ENCODE results near the gene EVL.

DNA sequence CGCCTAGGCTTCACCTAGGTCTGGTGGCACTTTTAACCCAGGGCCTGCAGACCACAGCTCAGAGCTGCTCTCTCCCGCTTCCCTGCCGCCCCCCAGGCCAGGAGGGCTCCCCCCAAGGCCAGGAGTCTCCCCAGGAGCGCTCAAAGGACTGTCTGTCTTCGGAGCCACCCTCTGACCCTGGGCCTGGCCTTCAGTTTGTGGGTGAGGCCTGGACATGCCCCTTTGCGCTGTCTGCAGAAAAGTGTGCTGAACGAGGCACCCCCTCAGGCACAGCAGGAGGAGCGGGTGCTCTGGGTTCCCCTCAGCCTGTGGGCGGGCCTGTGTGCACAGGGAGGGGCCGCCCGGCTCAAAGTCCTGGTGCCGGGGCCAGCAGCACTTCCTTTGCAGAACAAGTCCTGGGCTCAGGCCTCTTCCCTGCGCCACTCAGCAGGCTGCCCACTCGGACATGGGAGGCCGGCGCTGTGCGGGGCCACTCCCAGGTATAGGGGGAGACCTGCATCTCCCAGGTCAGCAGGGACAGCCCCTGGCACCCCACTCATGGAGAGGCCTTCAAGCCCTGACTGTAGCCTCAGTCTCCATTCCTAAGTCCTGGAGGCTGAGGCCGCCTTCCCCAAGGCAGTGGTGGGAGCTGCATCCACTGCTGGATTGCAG, 79.9 kb downstream of the EVL start:
- TF ChIP-seq BRCA1 (IDR thresholded peaks at IDR 0.05; ENCODE audit: low read depth, low read length), result no peak
- no peak for TF ChIP-seq E2F4 (IDR thresholded peaks at IDR 0.05; ENCODE audit: low read depth, low read length)
- TF ChIP-seq EP300 (IDR thresholded peaks at IDR 0.05; ENCODE audit: borderline replicate concordance in 1 of 2, control insufficient read depth in 1 of 2, low read depth in 2 of 2, low read length in 2 of 2), result no peak
- TF ChIP-seq POLR2AphosphoS5 (IDR thresholded peaks at IDR 0.05; ENCODE audit: low read length), result no peak
- TF ChIP-seq, protein P1, sequence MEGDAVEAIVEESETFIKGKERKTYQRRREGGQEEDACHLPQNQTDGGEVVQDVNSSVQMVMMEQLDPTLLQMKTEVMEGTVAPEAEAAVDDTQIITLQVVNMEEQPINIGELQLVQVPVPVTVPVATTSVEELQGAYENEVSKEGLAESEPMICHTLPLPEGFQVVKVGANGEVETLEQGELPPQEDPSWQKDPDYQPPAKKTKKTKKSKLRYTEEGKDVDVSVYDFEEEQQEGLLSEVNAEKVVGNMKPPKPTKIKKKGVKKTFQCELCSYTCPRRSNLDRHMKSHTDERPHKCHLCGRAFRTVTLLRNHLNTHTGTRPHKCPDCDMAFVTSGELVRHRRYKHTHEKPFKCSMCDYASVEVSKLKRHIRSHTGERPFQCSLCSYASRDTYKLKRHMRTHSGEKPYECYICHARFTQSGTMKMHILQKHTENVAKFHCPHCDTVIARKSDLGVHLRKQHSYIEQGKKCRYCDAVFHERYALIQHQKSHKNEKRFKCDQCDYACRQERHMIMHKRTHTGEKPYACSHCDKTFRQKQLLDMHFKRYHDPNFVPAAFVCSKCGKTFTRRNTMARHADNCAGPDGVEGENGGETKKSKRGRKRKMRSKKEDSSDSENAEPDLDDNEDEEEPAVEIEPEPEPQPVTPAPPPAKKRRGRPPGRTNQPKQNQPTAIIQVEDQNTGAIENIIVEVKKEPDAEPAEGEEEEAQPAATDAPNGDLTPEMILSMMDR (IDR thresholded peaks at IDR 0.05 in 2 of 3, conservative IDR thresholded peaks at IDR 0.05 in 1 of 3; ENCODE audit: control insufficient read depth in 2 of 3, extremely low read depth in 1 of 3, insufficient read depth in 1 of 3, low read depth in 3 of 3, low read length in 3 of 3), result no peak
- TF ChIP-seq RB1 (IDR thresholded peaks at IDR 0.05; ENCODE audit: borderline replicate concordance), result no peak
- no peak for TF ChIP-seq ASH2L (IDR thresholded peaks at IDR 0.05; ENCODE audit: borderline replicate concordance, low read depth)
- no peak for TF ChIP-seq POU2F2 (IDR thresholded peaks at IDR 0.05; ENCODE audit: borderline replicate concordance, low read depth, low read length)
- TF ChIP-seq SUZ12 (IDR thresholded peaks at IDR 0.05; ENCODE audit: unreplicated experiment), result no peak
- TF ChIP-seq BHLHE40 (IDR thresholded peaks at IDR 0.05; ENCODE audit: borderline replicate concordance in 1 of 2, low read depth in 2 of 2, low read length in 1 of 2), result no peak
- no peak for TF ChIP-seq ZSCAN29 (IDR thresholded peaks at IDR 0.05)
- TF ChIP-seq MAX (IDR thresholded peaks at IDR 0.05; ENCODE audit: low read depth, low read length), result no peak
- TF ChIP-seq EZH2 (IDR thresholded peaks at IDR 0.05; ENCODE audit: borderline replicate concordance, control insufficient read depth, low read depth, low read length), result no peak
- TF ChIP-seq TAF1 (IDR thresholded peaks at IDR 0.05; ENCODE audit: borderline replicate concordance, low read depth, low read length), result no peak

Measured in GM12878 (cell line).